HPDE6-E6E7 (cell line): Measurements from ENCODE around the gene LHFPL3.
"Not testable (repeated sequence)": the region's sequence is repeated elsewhere in the genome, so short reads cannot be mapped to it uniquely, and the experiment has no call there.

ENCODE experiments used
- DNase-seq: peaks from one replicate; pipeline ENCODE4 v3.0.0; 2011; ENCODE audit warnings: missing footprints; ENCODE audit errors: extremely low spot score

LHFPL3 gene

GRCh38 chr7:104595591-104595990 lies 267.2 kb downstream of the LHFPL3 start:
- not testable (repeated sequence) for DNase-seq

GRCh38 chr7:104603957-104604356 lies 275.6 kb downstream of the LHFPL3 start:
- no peak for DNase-seq

GRCh38 chr7:104604706-104605105 lies 276.3 kb downstream of the LHFPL3 start:
- DNase-seq: no peak

GRCh38 chr7:104621321-104621720 lies 292.9 kb downstream of the LHFPL3 start:
- DNase-seq: no peak

GRCh38 chr7:104625956-104626355 lies 297.6 kb downstream of the LHFPL3 start:
- DNase-seq: no peak

GRCh38 chr7:104627516-104627915 lies 299.1 kb downstream of the LHFPL3 start:
- DNase-seq: no peak

GRCh38 chr7:104628017-104628416 lies 299.6 kb downstream of the LHFPL3 start:
- DNase-seq: no peak

- DNase-seq: no peak
Observed at GRCh38 chr7:104629408-104629807, 301.0 kb downstream of the LHFPL3 start.

GRCh38 chr7:104640506-104640905 lies 312.1 kb downstream of the LHFPL3 start:
- DNase-seq: no peak

- no peak for DNase-seq
Observed at GRCh38 chr7:104642560-104642959, 314.2 kb downstream of the LHFPL3 start.

- DNase-seq: no peak
Observed at GRCh38 chr7:104643587-104644217, 315.3 kb downstream of the LHFPL3 start.

- DNase-seq: no peak
Observed at GRCh38 chr7:104650991-104651640, 322.7 kb downstream of the LHFPL3 start.

- no peak for DNase-seq
Observed at GRCh38 chr7:104652434-104652833, 324.0 kb downstream of the LHFPL3 start.

GRCh38 chr7:104652865-104653264 lies 324.5 kb downstream of the LHFPL3 start:
- DNase-seq: no peak

GRCh38 chr7:104653825-104654401 lies 325.5 kb downstream of the LHFPL3 start:
- DNase-seq: no peak

- no peak for DNase-seq
Observed at GRCh38 chr7:104655592-104655991, 327.2 kb downstream of the LHFPL3 start.

- no peak for DNase-seq
Observed at GRCh38 chr7:104656467-104656866, 328.1 kb downstream of the LHFPL3 start.

GRCh38 chr7:104657134-104657533 lies 328.7 kb downstream of the LHFPL3 start:
- DNase-seq: no peak

- no peak for DNase-seq
Observed at GRCh38 chr7:104661575-104661974, 333.2 kb downstream of the LHFPL3 start.

GRCh38 chr7:104664648-104665047 lies 336.2 kb downstream of the LHFPL3 start:
- DNase-seq: no peak

GRCh38 chr7:104677587-104677986 lies 349.2 kb downstream of the LHFPL3 start:
- DNase-seq: no peak

GRCh38 chr7:104679085-104679484 lies 350.7 kb downstream of the LHFPL3 start:
- DNase-seq: no peak

GRCh38 chr7:104686286-104686685 lies 357.9 kb downstream of the LHFPL3 start:
- DNase-seq: no peak
